ENCODE measurements around the gene TMEM38B.

Gene TMEM38B

GRCh38 chr9:105822814-105823213 is 128.5 kb downstream of the TMEM38B start:
- Mint-ChIP-seq H3K27me3 (ENCODE audit: low read depth) (no peaks in the 10 kb centered on the region), H3K27ac (no peak overlapping the region), H3K36me3 (ENCODE audit: low read depth) (no peaks in the 10 kb centered on the region), H3K4me3 (no peak overlapping the region), H3K9me3 (peaks cover 45% of the 10 kb centered on the region), H3K4me1 (no peaks in the 10 kb centered on the region)
- TF ChIP-seq, protein P1, sequence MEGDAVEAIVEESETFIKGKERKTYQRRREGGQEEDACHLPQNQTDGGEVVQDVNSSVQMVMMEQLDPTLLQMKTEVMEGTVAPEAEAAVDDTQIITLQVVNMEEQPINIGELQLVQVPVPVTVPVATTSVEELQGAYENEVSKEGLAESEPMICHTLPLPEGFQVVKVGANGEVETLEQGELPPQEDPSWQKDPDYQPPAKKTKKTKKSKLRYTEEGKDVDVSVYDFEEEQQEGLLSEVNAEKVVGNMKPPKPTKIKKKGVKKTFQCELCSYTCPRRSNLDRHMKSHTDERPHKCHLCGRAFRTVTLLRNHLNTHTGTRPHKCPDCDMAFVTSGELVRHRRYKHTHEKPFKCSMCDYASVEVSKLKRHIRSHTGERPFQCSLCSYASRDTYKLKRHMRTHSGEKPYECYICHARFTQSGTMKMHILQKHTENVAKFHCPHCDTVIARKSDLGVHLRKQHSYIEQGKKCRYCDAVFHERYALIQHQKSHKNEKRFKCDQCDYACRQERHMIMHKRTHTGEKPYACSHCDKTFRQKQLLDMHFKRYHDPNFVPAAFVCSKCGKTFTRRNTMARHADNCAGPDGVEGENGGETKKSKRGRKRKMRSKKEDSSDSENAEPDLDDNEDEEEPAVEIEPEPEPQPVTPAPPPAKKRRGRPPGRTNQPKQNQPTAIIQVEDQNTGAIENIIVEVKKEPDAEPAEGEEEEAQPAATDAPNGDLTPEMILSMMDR (IDR thresholded peaks at IDR 0.05; ENCODE audit: unreplicated experiment in 3 of 3): no peak

Measured in nephron (organoid).